Peyer's patch (tissue), 4 donors: ENCODE measurements around the gene GHRHR. TPM values are rescaled to one million over a fixed set of nuclear protein-coding genes. Genes with fewer than 3 reads are reported as not detected.

Source experiments
- DNase-seq, 3 donors: peaks; one replicate each; pipeline ENCODE4 v3.0.0-alpha.2; 2017 to 2019
- H3K27ac ChIP-seq, 4 donors: fragments of 200-600 bp; sonication (generic); one replicate each; pipeline ENCODE4 v1.5.1; 2016 to 2019
- H3K27me3 ChIP-seq, 2 donors: fragments of 200-600 bp; sonication (generic); one replicate each; pipeline ENCODE4 v1.5.1; 2019
- H3K36me3 ChIP-seq, 3 donors: fragments of 200-600 bp; sonication (generic); one replicate each; pipeline ENCODE4 v1.5.1; 2016 to 2019
- H3K4me1 ChIP-seq, 4 donors: fragments of 200-600 bp; sonication (generic); one replicate each; pipeline ENCODE4 v1.5.1; 2016 to 2019
- H3K4me3 ChIP-seq, 4 donors: fragments of 200-600 bp; sonication (generic); 1 replicate in 3 of 4; 2 replicates in 1 of 4; pipeline ENCODE4 v1.5.1; 2016 to 2019; ENCODE audit warnings: mild to moderate bottlenecking in 1 of 4
- H3K9me3 ChIP-seq, 4 donors: fragments of 200-600 bp; sonication (generic); one replicate each; pipeline ENCODE4 v1.5.1; 2016 to 2019; ENCODE audit warnings: mild to moderate bottlenecking in 1 of 4
- POLR2A ChIP-seq, 2 donors: fragments of 450-650 bp; IDR thresholded peaks; one replicate each; pipeline ENCODE4 v1.5.1; 2017; ENCODE audit warnings: antibody characterized with exemption in 2 of 2, mild to moderate bottlenecking in 2 of 2, moderate library complexity in 2 of 2
- total RNA-seq, 4 donors: library from RNA; depleted of rRNA; stranded (reverse); fragments of >200 nt; gene quantifications; one replicate each; pipeline ENCODE4 v1.1.0, GENCODE V29; 2016
- TF ChIP-seq, protein P1 (sequence below), 6 experiments: fragments of 450-650 bp in 4 of 6; fragments of 200-600 bp in 2 of 6; sonication (generic) in 1 of 6; IDR thresholded peaks; one replicate each; pipeline ENCODE4 v1.5.1; 2017 to 2019; ENCODE audit warnings: antibody characterized with exemption in 6 of 6, mild to moderate bottlenecking in 3 of 6, moderate library complexity in 1 of 6

Gene GHRHR
- total RNA-seq, 4 donors from 2014 or later: not detected

DNA sequence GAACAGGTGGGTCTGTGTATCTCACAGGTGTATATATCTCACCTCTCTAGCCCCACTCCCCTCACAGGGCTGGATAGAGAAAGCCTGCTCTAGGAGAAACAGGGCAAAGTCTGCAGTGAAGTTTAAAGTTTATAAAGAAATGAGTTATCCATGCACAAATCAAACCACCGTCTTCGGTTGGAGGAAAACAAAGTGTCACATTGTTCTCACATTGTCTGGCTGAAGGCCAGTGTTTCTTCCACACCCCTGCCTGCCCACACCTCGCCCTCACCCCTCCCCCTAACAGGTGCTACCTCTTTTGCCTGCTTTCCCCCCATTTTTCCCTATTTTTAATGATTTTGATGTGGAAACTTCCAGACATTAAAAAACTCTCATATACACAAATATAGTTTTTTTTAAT, 26.3 kb upstream of the GHRHR start:
- TF ChIP-seq POLR2A (IDR thresholded peaks at IDR 0.05): no peak
- TF ChIP-seq, protein P1, sequence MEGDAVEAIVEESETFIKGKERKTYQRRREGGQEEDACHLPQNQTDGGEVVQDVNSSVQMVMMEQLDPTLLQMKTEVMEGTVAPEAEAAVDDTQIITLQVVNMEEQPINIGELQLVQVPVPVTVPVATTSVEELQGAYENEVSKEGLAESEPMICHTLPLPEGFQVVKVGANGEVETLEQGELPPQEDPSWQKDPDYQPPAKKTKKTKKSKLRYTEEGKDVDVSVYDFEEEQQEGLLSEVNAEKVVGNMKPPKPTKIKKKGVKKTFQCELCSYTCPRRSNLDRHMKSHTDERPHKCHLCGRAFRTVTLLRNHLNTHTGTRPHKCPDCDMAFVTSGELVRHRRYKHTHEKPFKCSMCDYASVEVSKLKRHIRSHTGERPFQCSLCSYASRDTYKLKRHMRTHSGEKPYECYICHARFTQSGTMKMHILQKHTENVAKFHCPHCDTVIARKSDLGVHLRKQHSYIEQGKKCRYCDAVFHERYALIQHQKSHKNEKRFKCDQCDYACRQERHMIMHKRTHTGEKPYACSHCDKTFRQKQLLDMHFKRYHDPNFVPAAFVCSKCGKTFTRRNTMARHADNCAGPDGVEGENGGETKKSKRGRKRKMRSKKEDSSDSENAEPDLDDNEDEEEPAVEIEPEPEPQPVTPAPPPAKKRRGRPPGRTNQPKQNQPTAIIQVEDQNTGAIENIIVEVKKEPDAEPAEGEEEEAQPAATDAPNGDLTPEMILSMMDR (IDR thresholded peaks at IDR 0.05): no peak
- DNase-seq: peak in 1 of 3 donors; percentile 56

DNA sequence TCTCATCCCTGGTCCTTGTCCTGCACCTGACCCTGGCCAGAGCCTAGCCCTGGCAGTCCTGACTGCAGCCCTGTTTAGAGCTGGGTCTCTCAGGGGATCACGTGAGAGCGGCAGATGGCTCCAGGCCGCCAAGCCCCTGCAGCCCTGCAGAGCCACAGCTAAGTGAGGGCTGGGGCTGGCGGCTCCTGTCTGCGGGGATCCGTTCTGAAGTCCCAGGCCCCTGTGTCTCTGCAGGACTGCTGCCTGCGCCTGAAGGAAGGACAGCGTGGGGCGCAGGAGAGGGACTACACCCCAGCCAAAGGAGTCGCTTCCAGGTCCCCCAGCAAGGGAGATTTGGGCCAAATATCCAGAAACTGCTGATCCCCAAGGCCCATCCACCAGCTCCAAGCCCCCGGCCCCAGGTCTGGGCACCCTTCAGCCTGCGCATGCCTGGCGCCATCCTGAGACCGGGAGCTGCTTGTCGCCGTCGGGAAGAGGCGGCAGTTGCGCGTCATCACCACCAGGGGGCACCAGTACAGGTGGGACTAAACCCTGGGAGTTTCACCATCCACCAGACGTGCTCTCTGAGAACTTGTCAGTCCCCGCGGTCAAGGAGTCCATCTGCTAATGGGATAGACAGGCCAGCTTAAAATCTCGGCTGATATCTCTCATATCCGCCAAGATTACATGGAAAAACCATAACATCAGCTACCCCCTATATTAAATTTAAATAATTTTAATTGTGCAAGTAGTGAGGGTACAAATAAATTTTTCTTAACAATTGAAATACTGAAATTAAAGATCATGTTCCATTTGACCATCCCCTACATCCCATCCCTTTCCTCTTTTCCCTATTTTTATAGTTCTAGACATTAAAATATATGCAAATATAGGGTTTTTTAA, 25.1 kb upstream of the GHRHR start:
- Histone ChIP-seq H3K27ac (peak overlapping the region in 1 of 4 donors; percentile 47), H3K4me1 (peaks cover 0 to 18% (median 4%) of the 10 kb centered on the region in 4 donors), H3K27me3 (no peaks in the 10 kb centered on the region), H3K4me3 (peak overlapping the region in 2 of 4 donors; percentile 12 to 15), H3K36me3 (no peaks in the 10 kb centered on the region), H3K9me3 (no peaks in the 10 kb centered on the region)
- DNase-seq: peak; percentile 40 to 93 (median 90)
- TF ChIP-seq, protein P1 (IDR thresholded peaks at IDR 0.05): peak; percentile 52 to 94 (median 90)
- no peak for TF ChIP-seq POLR2A (IDR thresholded peaks at IDR 0.05)

More for the DNA sequence above, 26.3 kb upstream of the GHRHR start:
- H3K9me3 ChIP-seq: no peaks in the 10 kb centered on the region
- H3K27me3 ChIP-seq: no peaks in the 10 kb centered on the region
- H3K36me3 ChIP-seq: no peaks in the 10 kb centered on the region
- peak overlapping the region in 3 of 4 donors; percentile 28 to 71 (median 47) for H3K27ac ChIP-seq
- H3K4me1 ChIP-seq: peaks cover 0 to 18% (median 4%) of the 10 kb centered on the region in 4 donors
- no peak overlapping the region for H3K4me3 ChIP-seq

DNA sequence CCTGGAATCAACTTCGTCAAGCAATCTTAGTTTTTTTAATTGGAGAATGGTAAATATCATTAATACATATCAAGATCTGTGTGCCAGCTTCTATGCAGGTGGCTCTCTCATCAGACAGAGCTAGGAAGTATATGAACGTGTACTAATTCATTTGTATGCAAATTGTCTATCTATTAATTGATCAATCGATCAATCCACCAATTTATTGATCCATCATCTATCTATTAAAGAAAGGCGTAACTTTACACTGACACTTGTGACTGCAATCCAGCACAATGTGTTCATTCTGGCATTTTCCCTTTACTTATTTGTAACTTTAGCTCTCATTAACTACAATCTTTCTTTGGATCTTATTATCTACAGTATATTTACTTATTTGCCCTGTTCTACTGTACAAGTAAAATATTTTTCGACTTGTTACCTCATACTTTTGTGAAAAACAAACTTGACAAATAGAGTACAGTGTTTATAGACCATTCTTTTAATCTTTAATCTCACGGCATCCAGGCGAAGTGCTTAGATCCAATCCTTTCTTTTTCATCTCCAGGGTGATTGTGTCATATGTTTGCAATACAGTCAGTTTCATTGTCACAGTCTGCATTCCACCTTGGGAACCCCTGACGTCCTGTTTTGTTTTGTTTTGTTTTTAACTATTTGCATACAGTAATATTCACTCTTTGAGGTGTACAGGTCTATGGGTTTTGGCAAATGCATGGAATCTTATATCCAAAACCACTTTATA, 22.0 kb upstream of the GHRHR start:
- no peak for DNase-seq
- Histone ChIP-seq H3K27me3 (no peaks in the 10 kb centered on the region), H3K4me1 (peaks cover 0 to 16% (median 4%) of the 10 kb centered on the region in 4 donors), H3K4me3 (no peak overlapping the region), H3K9me3 (no peaks in the 10 kb centered on the region), H3K27ac (peak overlapping the region in 1 of 4 donors; percentile 18), H3K36me3 (no peaks in the 10 kb centered on the region)
- no peak for TF ChIP-seq POLR2A (IDR thresholded peaks at IDR 0.05)
- TF ChIP-seq, protein P1 (IDR thresholded peaks at IDR 0.05): no peak

DNA sequence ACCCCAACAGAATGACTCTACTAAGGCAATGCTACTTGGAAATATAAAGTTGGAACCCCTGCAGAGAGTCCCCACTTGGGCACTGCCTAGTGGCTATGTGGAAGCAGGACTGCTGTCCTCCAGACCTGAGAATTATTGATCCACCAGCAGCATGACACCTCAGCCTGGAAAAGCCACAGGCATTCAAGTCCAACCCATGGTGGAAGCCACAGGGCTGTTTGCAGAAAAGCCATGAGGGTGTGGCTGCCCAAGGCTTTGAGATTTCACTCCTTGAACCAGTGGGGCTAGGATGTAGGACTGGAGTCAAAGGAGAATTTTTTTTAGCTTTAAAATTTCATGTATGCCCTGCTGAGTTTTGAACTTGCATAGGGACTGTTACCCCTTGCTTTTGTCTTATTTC, 13.6 kb upstream of the GHRHR start:
- Histone ChIP-seq H3K4me1 (no peaks in the 10 kb centered on the region), H3K36me3 (no peaks in the 10 kb centered on the region), H3K27me3 (no peaks in the 10 kb centered on the region), H3K9me3 (no peaks in the 10 kb centered on the region), H3K27ac (no peak overlapping the region), H3K4me3 (no peak overlapping the region)
- no peak for TF ChIP-seq POLR2A (IDR thresholded peaks at IDR 0.05)
- TF ChIP-seq, protein P1 (IDR thresholded peaks at IDR 0.05): no peak
- DNase-seq: no peak

DNA sequence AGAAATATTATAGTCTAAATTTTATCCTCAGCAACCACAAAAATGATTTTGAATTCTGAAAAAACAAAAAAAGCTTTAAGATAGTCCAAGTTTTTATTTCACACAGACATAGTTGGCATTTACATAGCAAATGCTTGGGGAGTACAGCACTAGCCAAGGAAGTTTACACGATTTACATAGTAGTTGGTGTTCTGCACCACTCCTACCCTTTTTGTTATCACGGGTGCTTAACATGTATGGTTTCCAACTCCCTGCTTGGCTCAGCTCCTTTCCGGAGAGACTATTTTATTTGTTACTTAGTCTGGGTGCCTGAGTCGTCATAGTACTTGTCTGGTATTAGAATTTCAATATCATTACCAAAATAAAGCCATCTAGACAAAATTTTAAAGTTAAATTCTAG, 8.8 kb upstream of the GHRHR start:
- Histone ChIP-seq H3K4me1 (no peaks in the 10 kb centered on the region), H3K36me3 (no peaks in the 10 kb centered on the region), H3K9me3 (no peaks in the 10 kb centered on the region), H3K27me3 (no peaks in the 10 kb centered on the region), H3K27ac (no peak overlapping the region), H3K4me3 (no peak overlapping the region)
- no peak for DNase-seq
- no peak for TF ChIP-seq POLR2A (IDR thresholded peaks at IDR 0.05)
- TF ChIP-seq, protein P1 (IDR thresholded peaks at IDR 0.05): no peak
